DND-41 (cell line): ENCODE results near the gene LAD1.

Experiments used
- ATAC-seq: fragments of 200-7000 bp; cut with Tn5 transposase; 3 replicates; pipeline ENCODE4 v1.9.1; 2021; ENCODE audit warnings: low read depth; ENCODE audit not compliant: insufficient read depth
- DNase-seq: peaks from one replicate; pipeline ENCODE4 v3.0.0-alpha.2; 2020
- H2AFZ ChIP-seq: 2 replicates; pipeline ENCODE4 v1.6.0; 2012; ENCODE audit warnings: low read depth, low read length
- H3K27ac ChIP-seq: 2 replicates; pipeline ENCODE4 v1.5.1; 2012; ENCODE audit warnings: low read length, inconsistent platforms
- H3K27me3 ChIP-seq: fragments of 200-600 bp; sonication (generic); 2 replicates; pipeline ENCODE4 v1.6.0; 2012; ENCODE audit warnings: low read length, mild to moderate bottlenecking, inconsistent platforms; ENCODE audit not compliant: insufficient read depth, poor library complexity
- H3K36me3 ChIP-seq: 2 replicates; pipeline ENCODE4 v1.5.1; 2012; ENCODE audit warnings: low read length, inconsistent platforms; ENCODE audit not compliant: insufficient read depth
- H3K4me1 ChIP-seq: 2 replicates; pipeline ENCODE4 v1.5.1; 2012; ENCODE audit warnings: mild to moderate bottlenecking, low read length; ENCODE audit not compliant: insufficient read depth
- H3K4me2 ChIP-seq: 2 replicates; pipeline ENCODE4 v1.6.0; 2012; ENCODE audit warnings: mild to moderate bottlenecking, moderate library complexity, low read length, inconsistent platforms; ENCODE audit not compliant: insufficient read depth
- H3K4me3 ChIP-seq, 2 experiments: fragments of 200-600 bp in 1 of 2; shearing (Covaris generic) in 1 of 2; 2 replicates each; pipeline ENCODE4 v1.5.1; 2012 to 2016; ENCODE audit warnings: inconsistent platforms in 2 of 2, low read length in 2 of 2, mild to moderate bottlenecking in 2 of 2, low read depth in 1 of 2, moderate library complexity in 1 of 2
- H3K79me2 ChIP-seq: 2 replicates; pipeline ENCODE4 v1.6.0; 2012; ENCODE audit warnings: low read length, inconsistent platforms; ENCODE audit not compliant: insufficient read depth
- H3K9ac ChIP-seq: 2 replicates; pipeline ENCODE4 v1.6.0; 2012; ENCODE audit warnings: low read depth, mild to moderate bottlenecking, inconsistent platforms, low read length, moderate library complexity
- H3K9me3 ChIP-seq: 2 replicates; pipeline ENCODE4 v1.5.1; 2012; ENCODE audit warnings: low read length, moderate library complexity, mild to moderate bottlenecking, inconsistent platforms; ENCODE audit not compliant: insufficient read depth, severe bottlenecking
- H4K20me1 ChIP-seq: 2 replicates; pipeline ENCODE4 v1.6.0; 2012; ENCODE audit warnings: low read length; ENCODE audit not compliant: insufficient read depth
- CTCF ChIP-seq: IDR thresholded peaks from 2 replicates; pipeline ENCODE4 v1.5.1; 2012; ENCODE audit warnings: borderline replicate concordance, low read length, moderate library complexity, mild to moderate bottlenecking; ENCODE audit not compliant: poor library complexity, severe bottlenecking; ENCODE audit errors: extremely low read depth
- EZH2 ChIP-seq: IDR thresholded peaks from 3 replicates; pipeline ENCODE4 v1.6.1; 2012; ENCODE audit warnings: borderline replicate concordance, low read depth, mild to moderate bottlenecking, moderate library complexity, low read length, inconsistent platforms; ENCODE audit not compliant: severe bottlenecking

Gene LAD1

GRCh38 chr1:201357636-201358348, 41.3 kb downstream of the LAD1 start:
- H3K79me2 ChIP-seq = no peaks in the 10 kb centered on the region
- no peaks in the 10 kb centered on the region for H3K4me1 ChIP-seq
- DNase-seq (no peak), ATAC-seq (no peak)
- no peak overlapping the region for H3K9ac ChIP-seq
- no peaks in the 10 kb centered on the region for H3K9me3 ChIP-seq
- H3K27ac ChIP-seq = no peak overlapping the region
- H3K4me3 ChIP-seq = no peak overlapping the region
- H2AFZ ChIP-seq = no peak overlapping the region
- TF ChIP-seq EZH2 = no peak
- no peak for TF ChIP-seq CTCF
- H3K27me3 ChIP-seq = no peaks in the 10 kb centered on the region
- no peak overlapping the region for H3K4me2 ChIP-seq
- no peaks in the 10 kb centered on the region for H3K36me3 ChIP-seq
- no peaks in the 10 kb centered on the region for H4K20me1 ChIP-seq

- Histone ChIP-seq H3K9me3 (no peaks in the 10 kb centered on the region), H4K20me1 (no peaks in the 10 kb centered on the region), H3K79me2 (no peaks in the 10 kb centered on the region), H3K27ac (no peak overlapping the region), H3K9ac (no peak overlapping the region), H3K36me3 (no peaks in the 10 kb centered on the region), H2AFZ (no peak overlapping the region), H3K27me3 (no peaks in the 10 kb centered on the region), H3K4me1 (no peaks in the 10 kb centered on the region), H3K4me2 (no peak overlapping the region), H3K4me3 (no peak overlapping the region)
- DNase-seq (no peak), ATAC-seq (no peak)
- TF ChIP-seq EZH2 (no peak), CTCF (no peak)
Measured at GRCh38 chr1:201357211-201357610, 41.9 kb downstream of the LAD1 start.

- no peaks in the 10 kb centered on the region for H3K79me2 ChIP-seq
- no peak overlapping the region for H3K27ac ChIP-seq
- no peaks in the 10 kb centered on the region for H4K20me1 ChIP-seq
- no peak overlapping the region for H2AFZ ChIP-seq
- ATAC-seq (no peak), DNase-seq (no peak)
- no peak overlapping the region for H3K9ac ChIP-seq
- H3K9me3 ChIP-seq = no peaks in the 10 kb centered on the region
- H3K36me3 ChIP-seq = no peaks in the 10 kb centered on the region
- no peak overlapping the region for H3K4me3 ChIP-seq
- H3K4me1 ChIP-seq = no peaks in the 10 kb centered on the region
- TF ChIP-seq CTCF (no peak), EZH2 (no peak)
- H3K27me3 ChIP-seq = no peaks in the 10 kb centered on the region
- no peak overlapping the region for H3K4me2 ChIP-seq
Measured at GRCh38 chr1:201356701-201357100, 42.4 kb downstream of the LAD1 start.
